ENCODE measurements around the gene TNFRSF8. TPM values are rescaled to one million over a fixed set of nuclear protein-coding genes. Genes with fewer than 3 reads are reported as not detected.

The TNFRSF8 gene
- total RNA-seq, 1 experiment from 2014 or later = 20.8 TPM

DNA sequence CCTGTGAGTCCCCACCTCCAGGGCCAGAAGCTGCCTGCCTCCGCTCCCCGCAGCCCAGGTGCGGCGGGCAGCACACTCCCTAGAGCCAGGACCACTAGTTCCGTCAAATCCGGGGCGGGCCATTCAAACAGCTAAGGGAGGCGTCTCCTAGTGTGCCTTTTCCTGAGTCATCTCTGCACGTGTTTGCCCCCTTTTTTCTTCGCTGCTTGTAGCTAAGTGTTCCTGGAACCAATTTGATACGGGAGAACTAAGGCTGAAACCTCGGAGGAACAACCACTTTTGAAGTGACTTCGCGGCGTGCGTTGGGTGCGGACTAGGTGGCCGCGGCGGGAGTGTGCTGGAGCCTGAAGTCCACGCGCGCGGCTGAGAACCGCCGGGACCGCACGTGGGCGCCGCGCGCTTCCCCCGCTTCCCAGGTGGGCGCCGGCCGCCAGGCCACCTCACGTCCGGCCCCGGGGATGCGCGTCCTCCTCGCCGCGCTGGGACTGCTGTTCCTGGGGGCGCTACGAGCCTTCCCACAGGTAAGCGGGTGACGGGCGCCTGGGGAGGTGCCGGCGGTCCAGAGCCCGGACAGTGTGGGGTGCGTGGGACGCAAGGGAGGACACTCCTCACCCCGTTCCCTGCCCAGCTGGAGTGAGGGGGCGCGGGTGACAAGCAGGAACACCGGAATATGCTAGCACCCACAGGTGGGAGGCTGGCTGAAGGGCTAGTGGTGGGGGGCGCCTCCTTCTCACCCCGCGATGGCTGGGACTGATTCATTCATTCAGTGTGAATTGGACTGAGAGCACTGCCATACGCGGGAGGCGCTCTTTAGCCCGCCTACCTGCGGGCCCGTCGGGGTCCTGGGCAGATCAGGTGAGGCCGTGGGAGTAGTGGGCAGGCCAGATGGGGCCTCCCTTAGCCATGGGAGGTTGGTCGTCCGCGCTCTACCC is at the start of gene TNFRSF8 (continued):
- TF ChIP-seq, protein P1, sequence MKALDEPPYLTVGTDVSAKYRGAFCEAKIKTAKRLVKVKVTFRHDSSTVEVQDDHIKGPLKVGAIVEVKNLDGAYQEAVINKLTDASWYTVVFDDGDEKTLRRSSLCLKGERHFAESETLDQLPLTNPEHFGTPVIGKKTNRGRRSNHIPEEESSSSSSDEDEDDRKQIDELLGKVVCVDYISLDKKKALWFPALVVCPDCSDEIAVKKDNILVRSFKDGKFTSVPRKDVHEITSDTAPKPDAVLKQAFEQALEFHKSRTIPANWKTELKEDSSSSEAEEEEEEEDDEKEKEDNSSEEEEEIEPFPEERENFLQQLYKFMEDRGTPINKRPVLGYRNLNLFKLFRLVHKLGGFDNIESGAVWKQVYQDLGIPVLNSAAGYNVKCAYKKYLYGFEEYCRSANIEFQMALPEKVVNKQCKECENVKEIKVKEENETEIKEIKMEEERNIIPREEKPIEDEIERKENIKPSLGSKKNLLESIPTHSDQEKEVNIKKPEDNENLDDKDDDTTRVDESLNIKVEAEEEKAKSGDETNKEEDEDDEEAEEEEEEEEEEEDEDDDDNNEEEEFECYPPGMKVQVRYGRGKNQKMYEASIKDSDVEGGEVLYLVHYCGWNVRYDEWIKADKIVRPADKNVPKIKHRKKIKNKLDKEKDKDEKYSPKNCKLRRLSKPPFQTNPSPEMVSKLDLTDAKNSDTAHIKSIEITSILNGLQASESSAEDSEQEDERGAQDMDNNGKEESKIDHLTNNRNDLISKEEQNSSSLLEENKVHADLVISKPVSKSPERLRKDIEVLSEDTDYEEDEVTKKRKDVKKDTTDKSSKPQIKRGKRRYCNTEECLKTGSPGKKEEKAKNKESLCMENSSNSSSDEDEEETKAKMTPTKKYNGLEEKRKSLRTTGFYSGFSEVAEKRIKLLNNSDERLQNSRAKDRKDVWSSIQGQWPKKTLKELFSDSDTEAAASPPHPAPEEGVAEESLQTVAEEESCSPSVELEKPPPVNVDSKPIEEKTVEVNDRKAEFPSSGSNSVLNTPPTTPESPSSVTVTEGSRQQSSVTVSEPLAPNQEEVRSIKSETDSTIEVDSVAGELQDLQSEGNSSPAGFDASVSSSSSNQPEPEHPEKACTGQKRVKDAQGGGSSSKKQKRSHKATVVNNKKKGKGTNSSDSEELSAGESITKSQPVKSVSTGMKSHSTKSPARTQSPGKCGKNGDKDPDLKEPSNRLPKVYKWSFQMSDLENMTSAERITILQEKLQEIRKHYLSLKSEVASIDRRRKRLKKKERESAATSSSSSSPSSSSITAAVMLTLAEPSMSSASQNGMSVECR (CRISPR knock-in tag; IDR thresholded peaks at IDR 0.05; ENCODE audit: borderline replicate concordance) = peak; percentile 41; the same call in 1 of the 2 replicates

DNA sequence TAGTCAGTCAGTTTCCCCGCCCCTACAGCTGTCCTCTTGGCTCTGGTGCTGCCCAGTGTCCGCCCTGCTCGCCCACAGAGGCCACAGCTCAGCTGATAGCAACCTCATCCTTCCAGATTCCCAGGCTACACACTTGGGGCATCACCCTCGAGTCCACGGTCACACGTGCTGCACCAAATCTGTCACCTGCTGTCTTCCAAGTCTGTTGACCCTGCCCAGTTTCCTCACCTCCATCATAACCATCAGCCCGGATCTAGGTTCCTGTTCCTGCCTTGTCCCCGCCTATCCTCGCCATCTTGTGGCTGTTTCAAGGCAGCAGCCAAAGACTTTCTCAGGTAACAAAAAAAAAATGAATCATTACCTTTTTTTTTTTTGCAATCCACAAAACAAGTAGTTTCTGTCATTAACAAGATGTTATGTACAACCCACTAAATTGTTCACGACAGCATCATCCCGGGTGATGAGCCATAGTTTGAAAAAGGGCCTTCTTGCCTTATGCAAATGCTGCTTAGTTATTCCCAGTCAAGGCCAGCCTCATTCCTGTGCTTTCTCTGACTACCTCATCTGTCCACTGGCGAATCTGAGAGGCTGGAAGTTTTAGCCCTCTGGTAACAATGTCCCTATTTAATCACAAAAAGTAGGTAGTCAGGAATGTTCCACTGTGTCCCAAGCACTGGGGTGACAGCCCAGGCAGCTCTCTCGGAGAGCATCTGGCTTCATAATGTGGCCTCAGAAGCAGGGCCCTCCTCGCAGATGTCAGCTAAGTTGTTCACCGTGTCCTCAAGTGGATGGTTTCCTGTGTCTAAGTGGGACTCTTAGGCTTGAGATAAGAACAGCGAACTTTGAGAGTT is 48.7 kb upstream of the TNFRSF8 start:
- H3K9me3 Mint-ChIP-seq = no peaks in the 10 kb centered on the region
- TF ChIP-seq, protein P2, sequence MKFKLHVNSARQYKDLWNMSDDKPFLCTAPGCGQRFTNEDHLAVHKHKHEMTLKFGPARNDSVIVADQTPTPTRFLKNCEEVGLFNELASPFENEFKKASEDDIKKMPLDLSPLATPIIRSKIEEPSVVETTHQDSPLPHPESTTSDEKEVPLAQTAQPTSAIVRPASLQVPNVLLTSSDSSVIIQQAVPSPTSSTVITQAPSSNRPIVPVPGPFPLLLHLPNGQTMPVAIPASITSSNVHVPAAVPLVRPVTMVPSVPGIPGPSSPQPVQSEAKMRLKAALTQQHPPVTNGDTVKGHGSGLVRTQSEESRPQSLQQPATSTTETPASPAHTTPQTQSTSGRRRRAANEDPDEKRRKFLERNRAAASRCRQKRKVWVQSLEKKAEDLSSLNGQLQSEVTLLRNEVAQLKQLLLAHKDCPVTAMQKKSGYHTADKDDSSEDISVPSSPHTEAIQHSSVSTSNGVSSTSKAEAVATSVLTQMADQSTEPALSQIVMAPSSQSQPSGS (CRISPR knock-in tag; IDR thresholded peaks at IDR 0.05; ENCODE audit: borderline replicate concordance, low read depth) = no peak
- TF ChIP-seq, protein P3, sequence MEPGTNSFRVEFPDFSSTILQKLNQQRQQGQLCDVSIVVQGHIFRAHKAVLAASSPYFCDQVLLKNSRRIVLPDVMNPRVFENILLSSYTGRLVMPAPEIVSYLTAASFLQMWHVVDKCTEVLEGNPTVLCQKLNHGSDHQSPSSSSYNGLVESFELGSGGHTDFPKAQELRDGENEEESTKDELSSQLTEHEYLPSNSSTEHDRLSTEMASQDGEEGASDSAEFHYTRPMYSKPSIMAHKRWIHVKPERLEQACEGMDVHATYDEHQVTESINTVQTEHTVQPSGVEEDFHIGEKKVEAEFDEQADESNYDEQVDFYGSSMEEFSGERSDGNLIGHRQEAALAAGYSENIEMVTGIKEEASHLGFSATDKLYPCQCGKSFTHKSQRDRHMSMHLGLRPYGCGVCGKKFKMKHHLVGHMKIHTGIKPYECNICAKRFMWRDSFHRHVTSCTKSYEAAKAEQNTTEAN (CRISPR knock-in tag; IDR thresholded peaks at IDR 0.05) = no peak
- no peak for TF ChIP-seq NFATC4 (CRISPR knock-in tag; IDR thresholded peaks at IDR 0.05)
- TF ChIP-seq, protein P4, sequence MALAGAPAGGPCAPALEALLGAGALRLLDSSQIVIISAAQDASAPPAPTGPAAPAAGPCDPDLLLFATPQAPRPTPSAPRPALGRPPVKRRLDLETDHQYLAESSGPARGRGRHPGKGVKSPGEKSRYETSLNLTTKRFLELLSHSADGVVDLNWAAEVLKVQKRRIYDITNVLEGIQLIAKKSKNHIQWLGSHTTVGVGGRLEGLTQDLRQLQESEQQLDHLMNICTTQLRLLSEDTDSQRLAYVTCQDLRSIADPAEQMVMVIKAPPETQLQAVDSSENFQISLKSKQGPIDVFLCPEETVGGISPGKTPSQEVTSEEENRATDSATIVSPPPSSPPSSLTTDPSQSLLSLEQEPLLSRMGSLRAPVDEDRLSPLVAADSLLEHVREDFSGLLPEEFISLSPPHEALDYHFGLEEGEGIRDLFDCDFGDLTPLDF (CRISPR knock-in tag; IDR thresholded peaks at IDR 0.05) = no peak
- no peak for TF ChIP-seq TEAD1 (CRISPR knock-in tag; IDR thresholded peaks at IDR 0.05)
- TF ChIP-seq JUN (CRISPR knock-in tag; IDR thresholded peaks at IDR 0.05) = no peak
- no peak for TF ChIP-seq ESRRA (CRISPR knock-in tag; IDR thresholded peaks at IDR 0.05; ENCODE audit: borderline replicate concordance)
- no peak for TF ChIP-seq ZNF416 (CRISPR knock-in tag; IDR thresholded peaks at IDR 0.05)
- TF ChIP-seq, protein P5, sequence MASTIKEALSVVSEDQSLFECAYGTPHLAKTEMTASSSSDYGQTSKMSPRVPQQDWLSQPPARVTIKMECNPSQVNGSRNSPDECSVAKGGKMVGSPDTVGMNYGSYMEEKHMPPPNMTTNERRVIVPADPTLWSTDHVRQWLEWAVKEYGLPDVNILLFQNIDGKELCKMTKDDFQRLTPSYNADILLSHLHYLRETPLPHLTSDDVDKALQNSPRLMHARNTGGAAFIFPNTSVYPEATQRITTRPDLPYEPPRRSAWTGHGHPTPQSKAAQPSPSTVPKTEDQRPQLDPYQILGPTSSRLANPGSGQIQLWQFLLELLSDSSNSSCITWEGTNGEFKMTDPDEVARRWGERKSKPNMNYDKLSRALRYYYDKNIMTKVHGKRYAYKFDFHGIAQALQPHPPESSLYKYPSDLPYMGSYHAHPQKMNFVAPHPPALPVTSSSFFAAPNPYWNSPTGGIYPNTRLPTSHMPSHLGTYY (CRISPR knock-in tag; IDR thresholded peaks at IDR 0.05) = no peak
- TF ChIP-seq ZNF121 (CRISPR knock-in tag; IDR thresholded peaks at IDR 0.05) = no peak
- TF ChIP-seq, protein P6, sequence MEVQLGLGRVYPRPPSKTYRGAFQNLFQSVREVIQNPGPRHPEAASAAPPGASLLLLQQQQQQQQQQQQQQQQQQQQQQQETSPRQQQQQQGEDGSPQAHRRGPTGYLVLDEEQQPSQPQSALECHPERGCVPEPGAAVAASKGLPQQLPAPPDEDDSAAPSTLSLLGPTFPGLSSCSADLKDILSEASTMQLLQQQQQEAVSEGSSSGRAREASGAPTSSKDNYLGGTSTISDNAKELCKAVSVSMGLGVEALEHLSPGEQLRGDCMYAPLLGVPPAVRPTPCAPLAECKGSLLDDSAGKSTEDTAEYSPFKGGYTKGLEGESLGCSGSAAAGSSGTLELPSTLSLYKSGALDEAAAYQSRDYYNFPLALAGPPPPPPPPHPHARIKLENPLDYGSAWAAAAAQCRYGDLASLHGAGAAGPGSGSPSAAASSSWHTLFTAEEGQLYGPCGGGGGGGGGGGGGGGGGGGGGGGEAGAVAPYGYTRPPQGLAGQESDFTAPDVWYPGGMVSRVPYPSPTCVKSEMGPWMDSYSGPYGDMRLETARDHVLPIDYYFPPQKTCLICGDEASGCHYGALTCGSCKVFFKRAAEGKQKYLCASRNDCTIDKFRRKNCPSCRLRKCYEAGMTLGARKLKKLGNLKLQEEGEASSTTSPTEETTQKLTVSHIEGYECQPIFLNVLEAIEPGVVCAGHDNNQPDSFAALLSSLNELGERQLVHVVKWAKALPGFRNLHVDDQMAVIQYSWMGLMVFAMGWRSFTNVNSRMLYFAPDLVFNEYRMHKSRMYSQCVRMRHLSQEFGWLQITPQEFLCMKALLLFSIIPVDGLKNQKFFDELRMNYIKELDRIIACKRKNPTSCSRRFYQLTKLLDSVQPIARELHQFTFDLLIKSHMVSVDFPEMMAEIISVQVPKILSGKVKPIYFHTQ (CRISPR knock-in tag; IDR thresholded peaks at IDR 0.05) = no peak
- TF ChIP-seq, protein P7, sequence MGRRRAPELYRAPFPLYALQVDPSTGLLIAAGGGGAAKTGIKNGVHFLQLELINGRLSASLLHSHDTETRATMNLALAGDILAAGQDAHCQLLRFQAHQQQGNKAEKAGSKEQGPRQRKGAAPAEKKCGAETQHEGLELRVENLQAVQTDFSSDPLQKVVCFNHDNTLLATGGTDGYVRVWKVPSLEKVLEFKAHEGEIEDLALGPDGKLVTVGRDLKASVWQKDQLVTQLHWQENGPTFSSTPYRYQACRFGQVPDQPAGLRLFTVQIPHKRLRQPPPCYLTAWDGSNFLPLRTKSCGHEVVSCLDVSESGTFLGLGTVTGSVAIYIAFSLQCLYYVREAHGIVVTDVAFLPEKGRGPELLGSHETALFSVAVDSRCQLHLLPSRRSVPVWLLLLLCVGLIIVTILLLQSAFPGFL (CRISPR knock-in tag; IDR thresholded peaks at IDR 0.05; ENCODE audit: borderline replicate concordance) = no peak
- TF ChIP-seq FOXJ3 (CRISPR knock-in tag; IDR thresholded peaks at IDR 0.05; ENCODE audit: borderline replicate concordance) = no peak
- peaks cover 24% of the 10 kb centered on the region for H3K36me3 Mint-ChIP-seq
- CTCF ChIA-PET = interaction anchor here (0.7 to 2.2 kb wide), 4 partner anchors 10 to 47 kb away, joined by 3 to 7 read pairs (median 3); no protein-coding TSS in a partner anchor
- H3K4me1 Mint-ChIP-seq = peaks cover 7% of the 10 kb centered on the region
- H3K27ac Mint-ChIP-seq = peak overlapping the region; percentile 83
- ATAC-seq = peak; percentile 10; the same call in 1 of the 2 replicates
- DNase-seq (ENCODE audit: low spot score) = no peak
- H3K27me3 Mint-ChIP-seq (ENCODE audit: low read depth) = no peaks in the 10 kb centered on the region; the same call in 1 of the 2 replicates
- POLR2A ChIA-PET = no interaction called here
- no peak overlapping the region for H3K4me3 Mint-ChIP-seq
